GM23338 (cell line): ENCODE data around the gene BRCA1.

Source experiments
- CREB1 ChIP-seq: fragments of 250-450 bp; sonication (Bioruptor Pico); IDR thresholded peaks from 2 replicates; pipeline ENCODE4 v1.5.0; 2020; ENCODE audit warnings: low read depth, mild to moderate bottlenecking, moderate library complexity
- ETS1 ChIP-seq: IDR thresholded peaks from 2 replicates; pipeline ENCODE4 v1.6.1; 2016; ENCODE audit warnings: antibody characterized with exemption
- EZH2 ChIP-seq: fragments of 200-600 bp; sonication (generic); IDR thresholded peaks from one replicate; pipeline ENCODE4 v1.8.0; 2017; ENCODE audit warnings: antibody characterized with exemption, mild to moderate bottlenecking, low read depth; ENCODE audit not compliant: unreplicated experiment
- EZH2phosphoT487 ChIP-seq: fragments of 200-600 bp; sonication (generic); IDR thresholded peaks from one replicate; pipeline ENCODE4 v1.8.1; 2018; ENCODE audit warnings: antibody characterized with exemption; ENCODE audit not compliant: unreplicated experiment
- NANOG ChIP-seq: IDR thresholded peaks from 2 replicates; pipeline ENCODE4 v1.6.1; 2016; ENCODE audit warnings: antibody characterized with exemption, borderline replicate concordance
- POLR2AphosphoS5 ChIP-seq: IDR thresholded peaks from 2 replicates; pipeline ENCODE4 v1.6.1; 2016; ENCODE audit warnings: antibody characterized with exemption, low read depth
- TF ChIP-seq, protein P1 (sequence below), 2 experiments: fragments of 200-600 bp in 1 of 2; sonication (generic) in 1 of 2; conservative IDR thresholded peaks; 2 replicates each; pipeline versions ENCODE4 v1.5.1 to v1.6.1; 2016 to 2017; ENCODE audit warnings: antibody characterized with exemption in 2 of 2, low read depth in 2 of 2, mild to moderate bottlenecking in 2 of 2, moderate library complexity in 1 of 2
- TF ChIP-seq, protein P2 (sequence below): IDR thresholded peaks from one replicate; pipeline ENCODE4 v1.6.1; 2018; ENCODE audit warnings: antibody characterized with exemption; ENCODE audit not compliant: unreplicated experiment

DNA sequence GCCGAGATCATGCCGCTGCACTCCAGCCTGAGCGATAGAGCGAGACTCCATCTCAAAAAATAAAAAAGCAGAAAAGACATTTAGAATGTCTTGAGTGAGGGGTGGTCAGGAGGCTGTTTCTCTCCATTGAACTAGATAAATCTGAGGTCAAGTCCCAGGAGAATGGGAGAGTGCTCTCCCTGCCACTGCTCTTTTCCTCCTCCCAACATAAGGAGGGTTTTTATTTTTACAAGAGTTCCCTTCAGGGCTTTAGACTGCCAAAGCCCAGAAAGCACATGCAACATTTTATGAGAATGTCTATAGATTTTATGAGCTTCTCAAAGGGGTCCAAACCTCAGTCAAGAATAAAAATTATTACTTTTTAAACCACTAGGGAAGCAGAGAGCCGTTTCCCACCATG lies 98.6 kb downstream of the BRCA1 start:
- TF ChIP-seq, protein P1, sequence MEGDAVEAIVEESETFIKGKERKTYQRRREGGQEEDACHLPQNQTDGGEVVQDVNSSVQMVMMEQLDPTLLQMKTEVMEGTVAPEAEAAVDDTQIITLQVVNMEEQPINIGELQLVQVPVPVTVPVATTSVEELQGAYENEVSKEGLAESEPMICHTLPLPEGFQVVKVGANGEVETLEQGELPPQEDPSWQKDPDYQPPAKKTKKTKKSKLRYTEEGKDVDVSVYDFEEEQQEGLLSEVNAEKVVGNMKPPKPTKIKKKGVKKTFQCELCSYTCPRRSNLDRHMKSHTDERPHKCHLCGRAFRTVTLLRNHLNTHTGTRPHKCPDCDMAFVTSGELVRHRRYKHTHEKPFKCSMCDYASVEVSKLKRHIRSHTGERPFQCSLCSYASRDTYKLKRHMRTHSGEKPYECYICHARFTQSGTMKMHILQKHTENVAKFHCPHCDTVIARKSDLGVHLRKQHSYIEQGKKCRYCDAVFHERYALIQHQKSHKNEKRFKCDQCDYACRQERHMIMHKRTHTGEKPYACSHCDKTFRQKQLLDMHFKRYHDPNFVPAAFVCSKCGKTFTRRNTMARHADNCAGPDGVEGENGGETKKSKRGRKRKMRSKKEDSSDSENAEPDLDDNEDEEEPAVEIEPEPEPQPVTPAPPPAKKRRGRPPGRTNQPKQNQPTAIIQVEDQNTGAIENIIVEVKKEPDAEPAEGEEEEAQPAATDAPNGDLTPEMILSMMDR (conservative IDR thresholded peaks at IDR 0.05; ENCODE audit: low read depth in 2 of 2) = no peak
- TF ChIP-seq EZH2 (no peak), POLR2AphosphoS5 (no peak), EZH2phosphoT487 (no peak), NANOG (no peak), CREB1 (CRISPR knock-in tag) (no peak), ETS1 (no peak)
- TF ChIP-seq, protein P2, sequence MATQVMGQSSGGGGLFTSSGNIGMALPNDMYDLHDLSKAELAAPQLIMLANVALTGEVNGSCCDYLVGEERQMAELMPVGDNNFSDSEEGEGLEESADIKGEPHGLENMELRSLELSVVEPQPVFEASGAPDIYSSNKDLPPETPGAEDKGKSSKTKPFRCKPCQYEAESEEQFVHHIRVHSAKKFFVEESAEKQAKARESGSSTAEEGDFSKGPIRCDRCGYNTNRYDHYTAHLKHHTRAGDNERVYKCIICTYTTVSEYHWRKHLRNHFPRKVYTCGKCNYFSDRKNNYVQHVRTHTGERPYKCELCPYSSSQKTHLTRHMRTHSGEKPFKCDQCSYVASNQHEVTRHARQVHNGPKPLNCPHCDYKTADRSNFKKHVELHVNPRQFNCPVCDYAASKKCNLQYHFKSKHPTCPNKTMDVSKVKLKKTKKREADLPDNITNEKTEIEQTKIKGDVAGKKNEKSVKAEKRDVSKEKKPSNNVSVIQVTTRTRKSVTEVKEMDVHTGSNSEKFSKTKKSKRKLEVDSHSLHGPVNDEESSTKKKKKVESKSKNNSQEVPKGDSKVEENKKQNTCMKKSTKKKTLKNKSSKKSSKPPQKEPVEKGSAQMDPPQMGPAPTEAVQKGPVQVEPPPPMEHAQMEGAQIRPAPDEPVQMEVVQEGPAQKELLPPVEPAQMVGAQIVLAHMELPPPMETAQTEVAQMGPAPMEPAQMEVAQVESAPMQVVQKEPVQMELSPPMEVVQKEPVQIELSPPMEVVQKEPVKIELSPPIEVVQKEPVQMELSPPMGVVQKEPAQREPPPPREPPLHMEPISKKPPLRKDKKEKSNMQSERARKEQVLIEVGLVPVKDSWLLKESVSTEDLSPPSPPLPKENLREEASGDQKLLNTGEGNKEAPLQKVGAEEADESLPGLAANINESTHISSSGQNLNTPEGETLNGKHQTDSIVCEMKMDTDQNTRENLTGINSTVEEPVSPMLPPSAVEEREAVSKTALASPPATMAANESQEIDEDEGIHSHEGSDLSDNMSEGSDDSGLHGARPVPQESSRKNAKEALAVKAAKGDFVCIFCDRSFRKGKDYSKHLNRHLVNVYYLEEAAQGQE = no peak
